ENCODE measurements around the gene PHF23.

DNA sequence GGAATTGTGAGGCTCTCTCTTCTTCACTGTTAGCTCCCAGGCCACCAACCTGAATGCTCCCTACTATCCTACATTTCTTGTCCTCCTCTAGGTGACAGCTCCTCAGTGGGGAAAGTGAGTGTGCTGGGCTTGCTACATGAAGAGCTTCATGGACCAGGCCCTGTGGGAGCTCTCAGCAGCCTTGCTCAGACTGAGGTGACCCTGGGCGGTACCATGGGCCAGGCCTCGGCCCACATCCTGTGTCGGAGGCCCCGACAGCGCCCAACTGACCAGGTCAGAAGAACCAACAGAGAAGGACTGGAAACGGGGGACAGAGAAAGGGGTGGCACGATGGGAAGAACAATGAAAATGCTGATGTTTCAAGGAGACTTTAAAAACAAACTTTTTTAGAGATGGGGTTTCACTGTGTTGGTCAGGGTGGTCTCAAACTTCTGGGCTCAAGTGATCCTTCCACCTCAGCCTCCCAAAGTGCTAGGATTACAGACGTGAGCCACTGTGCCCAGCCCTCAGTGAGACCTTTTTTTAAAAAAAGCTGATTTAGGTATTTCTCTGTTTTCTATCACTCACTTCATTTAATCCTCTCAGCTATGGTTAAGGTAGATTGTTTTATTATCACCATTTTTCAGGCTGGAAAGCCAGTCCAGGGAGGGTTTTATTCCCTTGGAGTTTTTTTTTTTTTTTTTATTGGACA lies 17.7 kb upstream of the PHF23 start:
- no peak for TF ChIP-seq TAF1 (IDR thresholded peaks at IDR 0.05; ENCODE audit: borderline replicate concordance, low read depth, low read length)
- no peak for TF ChIP-seq POLR2A (IDR thresholded peaks at IDR 0.05; ENCODE audit: low read depth, low read length)
- no peak for TF ChIP-seq POLR2AphosphoS5 (IDR thresholded peaks at IDR 0.05; ENCODE audit: low read depth, low read length)
